HepG2 (cell line): ENCODE measurements around the gene NUDT6.

Source experiments
- SALL1 ChIP-seq: sonication (generic); formaldehyde crosslinking; IDR thresholded peaks from 2 replicates; pipeline ENCODE4 v1.8.0; 2022; ENCODE audit warnings: mild to moderate bottlenecking, missing genetic modification reagents
- TF ChIP-seq, protein P1 (sequence below): sonication (generic); formaldehyde crosslinking; IDR thresholded peaks from 2 replicates; pipeline ENCODE4 v1.5.0; 2020; ENCODE audit warnings: mild to moderate bottlenecking, missing genetic modification reagents, moderate library complexity

DNA sequence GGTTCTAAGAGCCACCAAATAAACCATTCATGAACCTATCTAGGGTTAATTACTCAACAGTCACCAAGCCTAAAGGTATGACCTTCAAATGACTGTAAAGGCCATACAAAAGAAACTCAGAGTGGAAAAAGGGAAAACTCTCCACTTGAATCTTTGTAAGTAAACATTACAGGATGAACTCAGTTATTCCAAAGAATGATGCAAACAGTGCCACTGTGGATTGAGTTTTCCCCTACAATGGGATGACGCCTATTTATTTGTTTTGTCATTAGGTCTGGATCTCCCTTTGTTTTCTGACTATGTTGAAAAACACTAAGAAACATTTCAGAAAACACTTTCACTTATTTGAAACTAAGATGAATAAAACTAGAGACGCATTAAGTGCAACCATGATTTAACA is 12.7 kb downstream of the NUDT6 start:
- no peak for TF ChIP-seq SALL1 (CRISPR knock-in tag)
- TF ChIP-seq, protein P1, sequence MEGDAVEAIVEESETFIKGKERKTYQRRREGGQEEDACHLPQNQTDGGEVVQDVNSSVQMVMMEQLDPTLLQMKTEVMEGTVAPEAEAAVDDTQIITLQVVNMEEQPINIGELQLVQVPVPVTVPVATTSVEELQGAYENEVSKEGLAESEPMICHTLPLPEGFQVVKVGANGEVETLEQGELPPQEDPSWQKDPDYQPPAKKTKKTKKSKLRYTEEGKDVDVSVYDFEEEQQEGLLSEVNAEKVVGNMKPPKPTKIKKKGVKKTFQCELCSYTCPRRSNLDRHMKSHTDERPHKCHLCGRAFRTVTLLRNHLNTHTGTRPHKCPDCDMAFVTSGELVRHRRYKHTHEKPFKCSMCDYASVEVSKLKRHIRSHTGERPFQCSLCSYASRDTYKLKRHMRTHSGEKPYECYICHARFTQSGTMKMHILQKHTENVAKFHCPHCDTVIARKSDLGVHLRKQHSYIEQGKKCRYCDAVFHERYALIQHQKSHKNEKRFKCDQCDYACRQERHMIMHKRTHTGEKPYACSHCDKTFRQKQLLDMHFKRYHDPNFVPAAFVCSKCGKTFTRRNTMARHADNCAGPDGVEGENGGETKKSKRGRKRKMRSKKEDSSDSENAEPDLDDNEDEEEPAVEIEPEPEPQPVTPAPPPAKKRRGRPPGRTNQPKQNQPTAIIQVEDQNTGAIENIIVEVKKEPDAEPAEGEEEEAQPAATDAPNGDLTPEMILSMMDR (CRISPR knock-in tag), result no peak
